CD1c-positive myeloid dendritic cell (primary cell): ENCODE measurements around the gene CCDC177.

ENCODE experiments used
- DNase-seq: peaks from one replicate; pipeline ENCODE4 v3.0.0-alpha.2; 2016; ENCODE audit errors: extremely low spot score

Gene CCDC177

GRCh38 chr14:69569859-69570258, 4.8 kb downstream of the CCDC177 start:
- no peak for DNase-seq

- DNase-seq, result no peak
Observed at GRCh38 chr14:69567563-69567962, 7.1 kb downstream of the CCDC177 start.

- DNase-seq, result no peak
Observed at GRCh38 chr14:69561893-69562292, 12.8 kb downstream of the CCDC177 start.

GRCh38 chr14:69560826-69561225, 13.8 kb downstream of the CCDC177 start:
- no peak for DNase-seq

- DNase-seq, result no peak
Observed at GRCh38 chr14:69559581-69560011, 15.1 kb downstream of the CCDC177 start.

GRCh38 chr14:69558774-69559173, 15.9 kb downstream of the CCDC177 start:
- no peak for DNase-seq

GRCh38 chr14:69554500-69554899, 20.2 kb downstream of the CCDC177 start:
- no peak for DNase-seq

- peak; percentile 51 for DNase-seq
Observed at GRCh38 chr14:69553252-69553651, 21.4 kb downstream of the CCDC177 start.

- DNase-seq, result no peak
Observed at GRCh38 chr14:69551511-69551910, 23.2 kb downstream of the CCDC177 start.

- no peak for DNase-seq
Observed at GRCh38 chr14:69548566-69548965, 26.1 kb downstream of the CCDC177 start.

GRCh38 chr14:69547701-69548348, 26.8 kb downstream of the CCDC177 start:
- peak; percentile 31 for DNase-seq

- peak; percentile 87 for DNase-seq
Observed at GRCh38 chr14:69543341-69544115, 31.1 kb downstream of the CCDC177 start.

- DNase-seq, result no peak
Observed at GRCh38 chr14:69542311-69542710, 32.4 kb downstream of the CCDC177 start.

- peak; percentile 59 for DNase-seq
Observed at GRCh38 chr14:69540654-69541335, 33.9 kb downstream of the CCDC177 start.

GRCh38 chr14:69539631-69540410, 34.9 kb downstream of the CCDC177 start:
- peak; percentile 51 for DNase-seq

GRCh38 chr14:69538766-69539165, 35.9 kb downstream of the CCDC177 start:
- no peak for DNase-seq

GRCh38 chr14:69537900-69538299, 36.8 kb downstream of the CCDC177 start:
- DNase-seq, result no peak

- DNase-seq, result peak; percentile 65
Observed at GRCh38 chr14:69536971-69537370, 37.7 kb downstream of the CCDC177 start.

- DNase-seq, result no peak
Observed at GRCh38 chr14:69535230-69535848, 39.3 kb downstream of the CCDC177 start.

- DNase-seq, result no peak
Observed at GRCh38 chr14:69532561-69533340, 41.9 kb downstream of the CCDC177 start.

- no peak for DNase-seq
Observed at GRCh38 chr14:69531135-69531534, 43.5 kb downstream of the CCDC177 start.
